GM19397 (cell line): ENCODE data around the gene SEMA3B.

ENCODE experiments used
- ATAC-seq: cut with Tn5 transposase; IDR thresholded peaks from one replicate; pipeline ENCODE4 v1.9.1; 2021; ENCODE audit warnings: mild to moderate bottlenecking, moderate library complexity; ENCODE audit not compliant: unreplicated experiment

Gene SEMA3B

DNA sequence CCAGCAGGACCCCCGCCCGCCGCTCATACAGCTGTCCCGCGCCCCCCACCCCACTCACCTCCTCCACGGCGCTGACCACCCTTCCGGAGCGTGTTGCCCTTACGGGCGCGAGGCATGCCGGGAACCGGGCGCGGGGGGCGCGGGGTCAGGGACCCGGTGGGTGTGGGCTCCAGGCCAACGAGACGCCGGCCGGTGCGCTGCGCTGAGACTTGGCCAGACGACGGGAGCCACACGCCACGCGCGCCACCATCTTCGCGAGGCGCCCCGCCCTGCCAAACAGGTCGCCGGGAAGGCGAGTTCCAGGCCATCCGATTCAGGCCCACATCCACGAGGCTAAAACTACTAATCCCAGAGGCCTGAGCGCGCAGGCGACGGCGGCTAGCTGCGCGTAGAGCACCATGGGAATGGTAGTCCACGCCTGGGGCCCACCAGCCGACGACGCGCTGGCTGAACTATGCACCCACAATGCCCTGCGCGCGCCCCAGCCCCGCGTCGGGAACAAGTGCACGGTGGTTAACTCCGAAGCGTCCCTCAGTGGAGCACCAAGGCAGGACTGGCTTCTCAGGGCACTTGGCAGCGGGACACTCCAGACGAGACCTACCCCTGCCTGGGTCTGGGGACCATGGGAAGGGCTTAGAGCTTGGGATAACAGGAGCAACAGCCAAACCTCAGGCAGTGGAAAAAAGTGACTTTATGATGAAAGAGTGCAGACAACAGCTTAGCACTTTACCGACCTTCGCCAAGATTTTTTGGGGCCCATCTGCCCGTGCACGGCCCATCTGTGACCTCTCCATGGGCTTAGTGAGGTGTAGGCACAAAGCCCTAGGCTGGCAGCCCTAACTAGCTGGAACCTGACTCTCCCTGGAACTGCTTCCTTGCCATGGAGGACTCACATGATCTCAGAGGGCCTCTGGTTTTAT is 23.5 kb downstream of the SEMA3B start, which contains the start of gene IFRD2:
IFRD2 (minus strand) TSS at position 271 of the 920 bp plus-strand sequence; CDS start at position 116, 155 bp downstream.
- peak; percentile 94 for ATAC-seq

GRCh38 chr3:50293079-50293801 is 24.3 kb downstream of the SEMA3B start:
- ATAC-seq = no peak

DNA sequence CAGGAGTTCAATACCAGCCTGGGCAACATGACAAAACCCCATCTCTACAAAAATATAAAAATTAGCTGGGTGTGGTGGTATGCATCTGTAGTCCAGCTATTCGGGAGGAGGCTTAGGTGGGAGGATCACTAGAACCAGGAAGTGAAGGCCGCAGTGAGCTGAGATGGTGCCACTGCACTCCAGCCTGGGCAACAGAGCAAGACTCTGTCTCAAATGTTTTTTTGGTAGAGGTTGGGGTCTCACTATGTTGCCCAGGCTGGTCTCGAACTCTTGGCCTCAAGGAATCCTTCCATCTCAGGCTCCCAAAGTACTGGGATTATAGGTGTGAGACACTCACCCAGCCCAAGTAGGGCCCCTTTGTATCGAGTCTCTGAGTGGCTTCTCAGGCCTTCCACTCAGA is 25.1 kb downstream of the SEMA3B start:
- ATAC-seq = no peak

DNA sequence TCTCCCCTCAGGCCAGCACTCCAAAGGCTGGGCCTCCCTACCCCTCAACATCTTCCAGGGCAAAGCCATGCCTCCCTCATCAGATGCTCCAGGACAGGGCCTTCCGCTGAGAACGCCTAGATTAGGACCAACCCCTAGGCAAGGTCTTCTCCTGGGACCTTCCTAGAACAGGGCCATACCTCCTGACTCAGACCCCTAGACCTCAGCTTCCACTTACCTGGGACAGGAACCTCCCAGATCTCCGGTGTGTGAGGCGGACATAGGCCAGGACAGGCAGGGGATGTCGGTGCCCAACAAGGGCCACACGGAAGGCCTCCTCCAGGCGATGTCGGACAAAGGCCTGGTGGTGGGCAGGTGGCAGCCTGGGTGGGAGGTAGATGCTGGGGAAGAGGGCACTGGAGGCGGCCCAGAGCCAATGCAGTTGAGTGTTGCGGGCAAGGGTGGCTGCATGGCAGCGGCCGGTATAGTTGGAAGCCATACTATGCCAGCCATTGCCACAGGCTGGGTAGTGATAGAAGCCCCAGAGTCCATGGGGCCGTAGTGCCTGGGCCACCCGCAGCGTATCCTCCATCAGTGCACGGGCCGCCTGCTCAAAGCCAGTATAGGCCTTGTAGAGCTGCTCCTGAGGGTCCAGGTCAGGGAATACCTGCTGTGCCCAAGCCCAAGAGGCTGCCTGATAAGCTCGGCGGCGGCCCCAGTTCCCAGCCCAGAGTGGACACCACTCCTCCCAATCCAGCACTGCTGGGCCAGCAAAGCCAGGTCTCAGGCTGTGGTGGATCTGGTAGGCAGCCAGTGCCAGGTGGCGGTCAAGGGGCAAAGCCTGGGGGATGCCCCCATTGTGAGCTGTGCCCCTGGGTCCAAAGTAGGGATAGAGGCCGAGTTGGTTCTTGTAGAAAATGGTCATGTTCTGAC is 25.8 kb downstream of the SEMA3B start:
- no peak for ATAC-seq

- ATAC-seq = no peak
These were observed 26.8 kb downstream of the SEMA3B start for GRCh38 chr3:50295553-50296431.

DNA sequence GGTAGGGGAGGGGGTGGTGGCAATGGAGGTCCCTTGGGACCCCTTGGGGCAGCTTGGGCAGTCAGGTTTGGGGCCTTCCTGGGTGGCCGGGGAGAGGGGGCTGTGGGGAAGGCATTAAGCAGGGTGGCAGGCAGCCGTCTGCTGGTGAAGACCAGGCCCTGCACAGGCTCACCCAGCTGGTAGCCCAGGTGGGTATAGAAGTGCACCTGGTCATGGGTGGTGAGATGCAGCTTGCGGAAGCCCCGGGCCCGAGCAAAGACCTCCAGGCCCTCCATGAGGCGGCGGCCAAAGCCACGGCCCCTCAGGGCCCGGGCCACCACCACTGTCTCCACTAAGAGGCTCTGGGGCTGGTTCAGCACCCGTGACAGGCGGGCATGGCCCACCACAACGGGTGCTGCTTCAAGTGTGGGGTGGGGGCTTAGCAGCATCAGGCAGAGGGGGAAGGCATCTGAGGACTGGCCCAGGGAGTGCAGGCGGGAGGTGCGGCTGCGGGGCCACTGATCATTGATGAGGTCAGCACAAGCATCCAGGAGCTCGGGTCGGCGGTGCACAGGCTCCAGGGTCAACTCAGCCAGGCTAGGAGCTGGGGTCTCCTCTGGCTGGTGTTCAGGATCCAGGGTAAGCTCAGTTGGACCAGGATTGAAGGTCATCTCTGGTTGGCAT is 27.9 kb downstream of the SEMA3B start:
- ATAC-seq = no peak

GRCh38 chr3:50297384-50297775 is 28.4 kb downstream of the SEMA3B start:
- no peak for ATAC-seq

DNA sequence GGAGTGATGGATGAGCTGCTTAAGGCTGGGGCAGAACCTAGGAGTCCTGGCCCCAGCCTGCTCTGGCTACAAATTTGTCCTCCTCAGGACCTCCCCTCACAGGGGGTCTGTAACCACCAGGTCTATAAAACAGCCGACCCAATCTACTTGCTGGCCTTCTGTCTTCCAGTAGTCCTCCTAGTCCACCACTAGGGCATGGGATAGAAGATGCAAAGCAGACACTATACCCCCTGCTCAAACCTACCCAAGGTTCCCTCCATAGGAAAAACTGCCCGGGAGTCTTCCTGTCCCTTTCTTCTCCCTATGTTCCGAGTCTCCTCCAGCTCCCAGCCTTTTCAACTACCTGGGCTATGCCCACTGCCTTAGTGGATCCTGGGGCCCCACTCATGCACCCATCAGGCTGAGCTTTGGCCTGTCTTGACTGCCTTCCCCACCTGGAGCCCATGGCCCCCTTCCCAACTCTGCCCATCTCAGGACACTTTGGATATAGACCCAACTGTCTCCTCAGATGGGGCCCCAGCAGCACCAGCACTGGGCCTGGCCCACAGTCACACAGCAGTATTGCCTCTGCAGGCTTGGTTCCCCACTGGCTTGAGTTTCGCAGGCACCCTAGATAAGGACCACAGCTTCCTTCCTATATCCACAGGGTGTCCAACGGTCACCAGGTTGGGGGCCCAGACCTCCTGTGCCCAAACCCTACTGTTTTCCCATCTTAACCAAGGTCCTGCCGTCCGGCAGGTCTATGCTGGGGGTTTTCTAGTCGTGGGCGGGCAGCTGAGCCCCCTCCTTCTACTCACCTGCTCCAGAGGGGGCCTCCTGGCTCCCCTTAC is 29.2 kb downstream of the SEMA3B start:
- no peak for ATAC-seq

DNA sequence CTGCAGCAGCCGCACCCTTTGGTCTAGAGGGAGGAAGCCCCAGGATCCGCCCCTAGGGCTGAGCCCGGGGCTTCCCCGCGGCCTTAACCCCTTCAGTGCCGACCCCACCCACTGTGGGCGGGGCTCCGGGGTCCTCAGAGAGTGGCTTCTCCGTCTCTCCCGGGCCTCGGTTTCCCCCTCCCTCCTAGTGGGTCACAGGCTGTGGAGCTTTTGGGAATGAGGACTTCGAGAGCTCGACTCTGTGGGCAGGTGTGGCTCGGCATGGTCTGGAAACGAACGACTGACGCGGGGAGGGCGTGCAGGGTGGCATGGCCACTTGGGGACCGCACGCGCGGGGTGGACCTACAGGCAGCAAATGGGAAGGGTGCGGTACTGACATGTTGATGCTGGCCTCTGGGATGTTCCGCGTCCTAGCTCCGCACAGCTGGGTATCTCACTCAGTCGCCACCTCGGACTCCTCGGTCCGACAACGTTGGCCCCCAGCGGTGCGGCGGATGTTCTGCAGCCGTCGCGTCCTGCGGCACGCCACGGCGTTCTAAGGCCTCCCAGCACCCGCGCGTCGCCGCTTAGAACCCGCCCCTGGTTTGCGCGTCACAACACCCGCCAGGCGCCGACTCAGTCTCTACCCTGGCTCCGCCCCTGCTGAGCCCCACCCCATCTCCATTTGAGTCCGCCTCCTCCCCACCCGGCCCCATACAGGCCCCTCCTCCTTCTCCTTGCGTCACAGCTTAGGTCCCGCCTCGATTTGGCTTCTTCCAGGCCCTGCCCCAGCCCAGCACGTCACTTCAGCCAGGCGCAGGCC is 30.1 kb downstream of the SEMA3B start, which contains the start of the genes HYAL3 and NAA80:
HYAL3 (minus strand) TSS at position 570 of the 802 bp plus-strand sequence. CDS start 3,803 bp downstream, outside the sequence.
NAA80 (minus strand) TSS at position 570 of the 802 bp plus-strand sequence. CDS start 1,942 bp downstream, outside the sequence.
- peak; percentile 84 for ATAC-seq

- ATAC-seq = no peak
These were observed 30.6 kb downstream of the SEMA3B start for GRCh38 chr3:50299638-50299928.

- ATAC-seq = no peak
These were observed 31.2 kb downstream of the SEMA3B start for GRCh38 chr3:50299929-50300680.

- no peak for ATAC-seq
These were observed 31.8 kb downstream of the SEMA3B start for GRCh38 chr3:50300681-50301254.

DNA sequence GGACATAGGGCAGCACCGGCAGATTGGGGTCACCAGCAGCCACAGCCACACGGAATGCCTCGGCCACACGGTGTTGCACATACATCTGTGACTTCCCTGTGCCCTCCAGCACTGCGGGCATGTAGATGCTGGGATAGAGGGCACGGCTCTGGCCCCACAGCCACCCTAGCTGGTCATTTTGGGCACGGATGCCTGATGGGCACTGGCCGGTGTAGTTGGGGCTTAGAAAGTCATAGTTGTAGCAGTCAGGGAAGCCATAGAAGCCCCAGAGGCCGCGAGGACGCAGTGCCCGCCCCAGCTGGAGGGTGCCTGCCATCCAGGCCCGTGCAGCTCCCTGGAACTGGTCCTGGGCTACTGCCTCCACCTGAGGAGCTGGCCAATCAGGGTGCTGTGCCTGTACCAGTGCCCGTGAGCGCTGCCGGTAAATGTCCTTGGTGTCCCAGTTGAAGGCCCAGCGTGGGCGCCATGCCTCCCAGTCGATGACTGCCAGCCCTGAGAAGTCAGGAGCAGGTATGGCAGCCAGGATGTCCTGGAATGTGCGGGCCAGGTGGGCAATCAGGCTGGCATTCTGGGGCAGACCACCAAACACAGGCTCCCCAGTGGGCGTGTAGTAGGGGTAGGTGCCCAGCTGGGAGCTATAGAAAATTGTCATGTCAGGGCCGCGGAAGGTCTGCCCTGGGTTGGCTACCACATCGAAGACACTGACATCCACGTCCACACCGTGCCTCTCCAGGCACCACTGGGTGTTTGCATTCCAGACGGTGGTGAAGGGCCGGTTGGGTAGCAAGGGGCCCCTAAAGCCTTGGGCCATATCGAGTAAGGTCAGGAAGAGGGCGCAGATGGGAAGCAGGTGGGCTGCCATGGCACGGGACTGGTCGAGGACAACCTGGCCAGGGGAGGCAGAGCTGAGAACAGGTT is 33.4 kb downstream of the SEMA3B start:
- ATAC-seq = no peak

- no peak for ATAC-seq
These were observed 34.3 kb downstream of the SEMA3B start, which contains the start of gene HYAL1 for GRCh38 chr3:50303013-50303815. Gene HYAL1 (minus strand): TSS chr3:50303574. CDS start chr3:50302956, 618 bp downstream.

DNA sequence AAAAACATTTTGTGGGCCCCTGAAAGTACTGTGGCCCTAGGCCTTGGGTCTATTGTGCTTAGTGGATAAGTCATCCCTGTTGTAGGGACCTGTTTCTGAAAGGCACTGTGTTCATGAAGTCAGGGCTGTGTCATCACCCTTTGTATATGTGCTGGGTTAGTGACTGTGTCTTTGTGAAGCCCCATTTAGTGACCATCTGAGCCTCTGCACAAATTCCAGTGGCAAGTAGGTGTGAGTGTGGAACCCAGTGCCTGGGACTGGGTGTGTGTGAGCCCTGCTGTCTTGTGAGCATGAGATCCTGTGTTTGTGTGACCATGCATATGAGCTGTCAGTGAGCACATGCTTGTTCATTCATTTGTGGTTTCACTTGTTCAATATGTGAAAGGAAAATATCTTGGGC is 35.7 kb downstream of the SEMA3B start:
- ATAC-seq = no peak
